Right lung (tissue), 5 donors: ENCODE data around the gene CHMP5. TPM values are rescaled to one million over a fixed set of nuclear protein-coding genes. Genes with fewer than 3 reads are reported as not detected.

Experiments
- DNase-seq, 2 donors: peaks; one replicate each; pipeline ENCODE4 v3.0.0-alpha.2; 2013
- polyA plus RNA-seq, 5 donors: library from polyadenylated mRNA; unstranded; fragments of 120-200 nt; gene quantifications; one replicate each; pipeline versions ENCODE4 v1.2.1 to v1.2.3, GENCODE V29; 2013; ENCODE audit warnings: inconsistent platforms in 1 of 5, low replicate concordance in 1 of 5; ENCODE audit not compliant: insufficient read length in 5 of 5, insufficient read depth in 1 of 5

CHMP5 gene
- polyA plus RNA-seq, 5 donors = 91.8 to 123 (median 116) TPM

DNA sequence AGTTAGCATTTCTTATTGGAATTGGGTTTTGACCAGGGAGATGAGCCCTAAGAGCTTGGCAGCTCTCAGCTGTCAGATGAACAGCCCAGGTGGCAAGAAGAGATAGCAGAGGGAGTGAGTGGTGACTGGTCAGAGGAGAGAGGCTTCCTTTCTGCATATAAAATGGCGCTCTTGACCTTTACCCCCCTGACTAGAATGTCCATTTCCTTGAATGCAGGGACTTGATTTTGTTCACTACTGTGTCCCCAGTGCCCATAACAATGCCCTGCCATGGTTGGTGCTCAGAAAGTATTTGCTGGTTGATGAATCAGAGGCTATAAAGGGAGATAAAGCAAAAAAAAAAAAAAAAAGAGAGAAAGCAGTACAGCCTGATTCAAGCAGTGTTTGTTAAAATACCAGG lies 7.2 kb downstream of the CHMP5 start:
- no peak for DNase-seq

DNA sequence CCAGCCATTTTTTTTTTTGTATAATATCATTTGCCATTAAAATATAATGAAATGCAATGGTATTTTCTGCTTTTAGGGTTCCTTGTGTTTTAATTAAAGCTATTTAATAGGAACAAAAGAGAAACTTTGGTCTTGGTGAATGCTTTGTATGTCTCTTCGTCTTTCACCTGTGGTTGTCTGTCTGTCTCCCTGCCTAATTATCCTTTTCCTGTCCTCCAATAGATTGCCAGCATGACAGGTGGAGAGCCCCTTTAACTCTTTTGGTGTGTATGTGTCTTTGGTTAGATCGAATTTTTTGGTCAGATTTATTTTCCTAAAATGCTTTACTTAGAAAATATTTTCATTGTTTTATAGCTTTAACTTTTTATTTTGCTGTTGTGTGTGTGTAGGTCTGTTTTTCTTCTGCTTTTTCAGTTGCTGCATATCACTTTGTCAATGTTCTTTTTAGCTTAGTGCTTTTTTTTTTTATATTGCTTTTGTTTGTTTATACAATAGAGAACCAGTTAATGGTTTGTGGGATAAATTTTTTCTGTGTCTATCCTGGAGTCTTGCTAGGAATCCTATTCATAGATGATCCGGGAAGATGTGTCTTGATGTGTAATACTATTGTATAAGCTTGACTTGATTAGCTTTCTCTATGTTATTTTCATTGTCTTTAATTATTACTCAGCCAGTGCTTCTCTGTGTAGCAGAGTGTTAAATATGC lies 8.6 kb downstream of the CHMP5 start:
- DNase-seq = no peak

DNA sequence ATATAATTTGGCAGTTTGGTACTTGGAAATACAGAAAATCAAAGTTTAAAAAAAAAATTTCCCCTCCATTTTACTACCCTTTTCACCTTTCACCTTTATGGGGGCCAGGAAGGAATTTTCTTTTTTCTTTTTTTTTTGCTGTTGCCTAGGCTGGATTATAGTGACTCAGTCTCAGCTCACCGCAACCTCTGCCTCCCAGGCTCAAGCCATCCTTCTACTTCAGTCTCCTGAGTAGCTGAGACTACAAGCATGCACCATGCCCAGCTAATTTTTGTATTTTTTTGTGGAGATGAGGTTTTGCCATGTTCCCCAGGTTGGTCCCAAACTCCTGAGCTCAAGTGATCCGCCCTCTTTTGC lies 9.1 kb downstream of the CHMP5 start:
- DNase-seq = no peak

DNA sequence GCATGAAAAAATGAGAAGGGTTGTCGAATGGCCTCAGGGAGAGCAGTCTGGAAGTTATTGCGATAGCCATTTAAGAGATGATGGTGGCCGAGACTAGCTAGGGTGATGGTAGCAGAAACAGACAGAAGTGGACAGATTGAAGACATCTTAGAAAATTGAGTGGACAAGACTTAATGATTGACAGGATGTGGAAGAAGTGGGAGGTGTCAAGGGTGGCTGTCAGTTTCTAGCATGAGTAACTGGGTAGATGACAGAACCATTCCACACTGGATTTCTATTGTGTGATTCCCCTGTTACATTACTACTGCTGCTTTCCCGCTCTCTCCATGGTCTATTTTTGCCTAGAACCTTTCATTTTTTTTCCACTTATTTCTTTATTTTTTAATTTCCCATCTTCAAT lies 12.6 kb downstream of the CHMP5 start:
- no peak for DNase-seq

DNA sequence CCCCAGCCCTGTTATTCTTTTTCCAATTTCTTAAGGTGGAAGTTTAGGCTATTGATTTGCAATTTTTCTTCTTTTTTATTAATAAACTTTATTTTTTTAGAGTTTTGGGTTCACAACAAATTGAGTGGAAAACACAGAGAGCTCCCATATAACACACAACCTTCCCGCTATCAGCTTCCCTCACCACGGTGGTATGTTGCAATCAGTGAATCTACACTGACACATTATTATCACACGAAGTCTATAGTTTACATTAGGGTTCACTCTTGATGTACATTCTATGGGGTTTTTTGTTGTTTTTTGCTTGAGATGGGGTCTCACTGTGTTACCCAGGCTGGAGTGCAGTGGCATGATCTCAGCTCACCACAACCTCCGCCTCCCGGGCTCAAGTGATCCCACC lies 20.7 kb downstream of the CHMP5 start:
- no peak for DNase-seq

DNA sequence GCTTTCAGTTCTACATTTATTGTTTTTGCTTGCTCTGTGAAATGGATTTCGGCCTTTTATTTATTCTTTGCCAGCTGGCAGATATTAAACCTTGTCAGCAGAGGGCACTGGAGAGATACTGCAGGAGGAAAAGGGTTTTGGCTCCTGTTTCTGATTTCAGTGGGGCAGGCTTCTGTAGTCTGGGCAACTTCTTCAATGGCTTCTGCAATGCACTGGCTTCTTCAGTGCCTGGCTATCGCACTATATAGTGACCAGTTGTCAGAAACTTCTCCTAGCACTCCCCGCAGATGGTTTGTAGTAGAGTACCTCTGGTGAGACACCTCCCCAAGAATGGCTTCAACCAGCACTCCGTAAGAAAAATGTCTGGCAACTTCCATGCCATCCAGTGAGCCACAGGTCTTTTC lies 22.2 kb downstream of the CHMP5 start:
- DNase-seq = peak in 1 of 2 donors; percentile 41

DNA sequence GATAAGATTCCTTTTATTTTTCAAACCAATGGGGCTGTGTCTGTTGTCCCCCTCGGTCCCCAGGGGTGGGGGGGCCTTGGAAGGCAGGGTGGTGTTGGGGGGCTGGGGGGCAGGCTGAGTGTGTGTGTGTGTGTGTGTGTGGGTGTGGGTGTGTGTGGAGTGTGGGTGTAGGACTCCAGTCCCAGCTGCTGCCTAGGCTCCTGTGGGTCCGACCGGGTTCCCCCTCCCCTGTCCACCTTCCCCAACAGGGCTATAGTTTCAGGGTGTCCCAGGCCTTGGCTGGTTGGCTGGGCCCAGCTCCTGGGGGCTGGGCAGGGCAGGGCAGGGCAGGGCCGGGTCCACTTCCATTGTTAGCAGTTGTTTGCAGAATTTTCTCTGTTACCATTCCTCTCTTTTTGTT lies 23.4 kb downstream of the CHMP5 start:
- no peak for DNase-seq

DNA sequence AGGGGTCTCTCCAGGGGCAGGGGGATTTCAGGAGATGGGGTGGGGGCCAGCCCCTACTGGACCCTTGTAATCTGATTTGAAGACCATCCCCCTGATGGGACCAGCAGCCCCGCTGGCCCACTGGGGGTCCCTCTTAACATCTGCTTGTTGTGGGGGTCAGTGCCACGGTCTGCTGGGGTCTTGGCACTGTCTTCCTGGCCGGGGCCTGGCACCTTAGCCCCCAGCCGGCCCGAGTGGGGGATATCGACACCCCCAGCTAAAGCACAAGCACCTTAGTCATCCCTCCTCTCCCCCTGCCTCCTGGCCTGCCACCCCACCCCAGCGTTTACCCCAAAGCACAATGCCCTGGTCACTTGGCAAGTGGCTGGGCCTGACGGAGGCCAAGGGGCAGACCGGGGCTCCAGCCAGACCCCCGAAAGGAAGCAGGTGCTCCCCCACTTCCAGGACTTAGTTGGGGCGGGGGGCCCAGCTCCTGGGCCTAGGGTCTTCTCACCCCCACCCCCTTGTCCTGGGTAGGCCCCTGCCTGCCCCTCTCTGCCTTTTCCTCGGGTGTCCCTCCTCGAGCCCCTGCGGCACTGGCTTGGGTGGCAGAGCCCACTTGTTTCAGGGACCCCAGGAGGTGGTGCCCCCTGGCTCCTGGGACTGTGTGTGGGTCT lies 24.1 kb downstream of the CHMP5 start:
- no peak for DNase-seq

DNA sequence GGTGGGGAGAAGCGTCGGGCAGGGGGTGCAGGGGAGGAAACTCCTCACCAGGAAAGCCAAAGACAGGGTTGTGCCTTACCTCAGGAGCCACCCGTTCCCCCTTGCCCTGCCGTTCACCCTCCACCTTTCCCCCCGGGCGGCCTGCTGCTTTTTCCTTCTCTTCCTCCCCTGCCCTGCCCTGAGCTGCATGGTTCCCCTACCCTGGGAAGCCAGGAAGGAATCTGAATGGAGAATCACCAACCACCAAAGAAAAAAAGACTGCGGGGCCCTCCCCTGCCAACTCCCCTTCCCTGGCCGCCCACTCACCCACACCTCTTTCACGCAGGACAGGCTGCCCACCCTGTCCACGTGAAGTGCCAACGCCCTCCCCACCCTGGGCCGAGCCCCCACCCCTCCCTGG lies 24.6 kb downstream of the CHMP5 start:
- peak in 1 of 2 donors; percentile 17 for DNase-seq

DNA sequence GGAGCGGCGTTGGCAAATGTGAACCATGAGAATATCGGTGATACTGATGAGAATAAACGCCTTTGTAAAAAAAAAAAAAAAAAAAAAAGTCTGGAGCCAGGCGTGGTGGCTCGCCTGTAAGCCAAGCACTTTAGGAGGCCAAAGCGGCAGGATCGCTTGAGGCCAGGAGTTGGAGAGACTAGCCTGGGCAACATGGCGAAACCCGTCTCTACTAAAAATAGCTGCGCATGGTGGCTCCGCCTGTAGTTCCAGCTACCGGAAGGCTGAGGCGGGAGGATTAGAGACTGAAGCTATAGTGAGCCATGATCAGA lies 25.0 kb downstream of the CHMP5 start:
- DNase-seq = no peak

DNA sequence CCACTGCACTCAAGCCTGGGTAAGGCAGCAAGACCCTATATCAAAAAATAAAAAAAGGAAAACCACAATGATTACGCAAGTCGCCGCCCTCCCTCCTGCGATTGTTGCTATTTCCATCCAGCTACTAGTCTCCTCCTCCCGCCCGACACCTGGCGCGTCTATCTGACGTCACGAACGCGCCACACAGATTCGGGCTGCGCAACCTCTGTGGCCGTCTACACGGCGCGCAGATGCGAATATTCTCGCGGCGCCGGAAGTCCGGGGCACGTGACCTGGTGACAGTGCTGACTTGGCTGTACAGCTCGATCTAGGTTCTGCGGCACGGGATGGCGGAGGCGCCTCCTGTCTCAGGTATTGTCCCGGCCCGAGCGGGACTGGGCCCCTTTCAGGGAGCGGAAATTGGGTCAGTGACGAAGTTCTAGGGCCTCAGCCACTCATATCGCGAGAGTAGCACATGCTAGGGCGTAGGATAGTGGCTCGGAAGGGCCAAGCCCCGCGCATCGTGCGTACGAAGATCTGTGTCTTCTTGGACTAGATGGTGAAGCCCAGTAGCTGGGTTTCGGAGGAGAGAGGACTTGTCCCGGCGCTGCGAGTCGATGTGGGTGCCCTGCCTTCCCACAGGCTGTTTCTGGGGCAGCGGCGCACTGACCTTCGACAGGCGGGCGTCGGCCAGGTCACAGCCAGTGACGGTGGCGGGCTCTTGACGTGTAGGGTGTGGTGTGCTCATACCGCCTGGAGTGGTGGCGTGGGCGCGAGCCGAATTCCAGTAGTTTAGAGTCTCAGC lies 25.6 kb downstream of the CHMP5 start, which contains the start of gene NFX1:
Gene NFX1 (plus strand): TSS at position 270 of the 784 bp plus-strand sequence. CDS start 57 bp downstream, at position 327.
- DNase-seq = peak; percentile 99

DNA sequence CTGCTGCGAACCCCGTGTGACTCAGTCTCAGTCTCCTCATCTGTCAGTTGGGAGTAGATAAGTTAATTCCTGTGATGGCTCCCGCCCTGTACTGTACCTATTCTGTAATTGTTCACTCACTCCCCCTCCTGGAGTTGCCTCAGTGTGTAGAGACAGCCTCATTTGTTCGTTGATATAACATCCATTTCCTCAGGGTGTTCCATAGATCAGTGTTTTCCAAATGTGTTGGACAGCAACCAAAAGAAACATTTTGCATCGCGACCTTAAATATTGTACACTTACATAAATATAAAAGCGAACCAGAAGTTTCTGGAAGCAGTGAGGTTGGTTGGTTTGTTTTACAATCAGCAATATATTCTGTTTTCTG lies 26.2 kb downstream of the CHMP5 start:
- no peak for DNase-seq

DNA sequence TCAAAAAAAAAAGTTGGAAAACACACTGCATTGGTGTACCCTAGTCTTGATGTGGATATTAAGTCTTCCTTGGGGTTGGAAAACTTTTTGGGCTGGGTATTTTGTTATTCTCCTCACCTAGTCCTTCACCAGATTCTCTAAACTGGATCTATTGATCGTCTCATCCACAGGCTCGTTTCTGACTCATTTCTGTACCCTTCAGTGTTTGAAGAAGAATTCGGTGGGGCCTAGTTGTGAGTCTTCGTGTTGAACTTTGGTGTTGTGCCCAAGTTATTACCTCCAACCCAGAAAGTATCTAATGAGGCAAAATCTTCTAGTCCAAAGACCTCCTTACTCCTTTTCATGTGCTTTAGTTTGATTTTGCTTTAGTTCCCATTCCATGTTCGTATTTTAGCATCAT lies 27.1 kb downstream of the CHMP5 start:
- no peak for DNase-seq

DNA sequence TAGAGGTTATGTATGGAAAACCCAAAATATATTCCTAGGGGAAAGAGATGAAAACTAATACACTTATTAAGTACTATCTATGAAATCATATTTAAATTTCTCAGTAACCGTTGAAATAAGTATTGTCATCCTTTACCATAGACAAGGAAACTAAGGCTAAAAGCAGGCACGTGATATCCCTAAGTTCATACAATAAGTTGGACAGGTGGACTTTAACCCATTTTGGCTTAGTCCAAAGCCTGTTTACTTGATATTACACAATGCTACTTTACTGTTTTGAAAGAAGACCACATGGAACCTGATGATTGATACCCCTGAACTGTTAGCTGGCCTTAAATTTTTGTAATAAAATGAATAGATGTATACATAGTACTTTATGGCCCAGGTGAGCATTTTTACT lies 28.9 kb downstream of the CHMP5 start:
- DNase-seq = no peak

DNA sequence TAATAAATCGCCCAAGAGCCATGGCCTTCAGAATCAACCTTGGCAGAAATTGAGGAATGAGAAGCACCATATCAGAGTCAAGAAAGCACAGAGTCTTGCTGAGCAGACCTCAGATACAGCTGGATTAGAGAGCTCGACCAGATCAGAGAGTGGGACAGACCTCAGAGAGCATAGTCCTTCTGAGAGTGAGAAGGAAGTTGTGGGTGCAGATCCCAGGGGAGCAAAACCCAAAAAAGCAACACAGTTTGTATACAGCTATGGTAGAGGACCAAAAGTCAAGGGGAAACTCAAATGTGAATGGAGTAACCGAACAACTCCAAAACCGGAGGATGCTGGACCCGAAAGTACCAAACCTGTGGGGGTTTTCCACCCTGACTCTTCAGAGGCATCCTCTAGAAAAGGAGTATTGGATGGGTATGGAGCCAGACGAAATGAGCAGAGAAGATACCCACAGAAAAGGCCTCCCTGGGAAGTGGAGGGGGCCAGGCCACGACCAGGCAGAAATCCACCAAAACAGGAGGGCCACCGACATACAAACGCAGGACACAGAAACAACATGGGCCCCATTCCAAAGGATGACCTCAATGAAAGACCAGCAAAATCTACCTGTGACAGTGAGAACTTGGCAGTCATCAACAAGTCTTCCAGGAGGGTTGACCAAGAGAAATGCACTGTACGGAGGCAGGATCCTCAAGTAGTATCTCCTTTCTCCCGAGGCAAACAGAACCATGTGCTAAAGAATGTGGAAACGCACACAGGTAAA lies 30.0 kb downstream of the CHMP5 start:
- DNase-seq = no peak

DNA sequence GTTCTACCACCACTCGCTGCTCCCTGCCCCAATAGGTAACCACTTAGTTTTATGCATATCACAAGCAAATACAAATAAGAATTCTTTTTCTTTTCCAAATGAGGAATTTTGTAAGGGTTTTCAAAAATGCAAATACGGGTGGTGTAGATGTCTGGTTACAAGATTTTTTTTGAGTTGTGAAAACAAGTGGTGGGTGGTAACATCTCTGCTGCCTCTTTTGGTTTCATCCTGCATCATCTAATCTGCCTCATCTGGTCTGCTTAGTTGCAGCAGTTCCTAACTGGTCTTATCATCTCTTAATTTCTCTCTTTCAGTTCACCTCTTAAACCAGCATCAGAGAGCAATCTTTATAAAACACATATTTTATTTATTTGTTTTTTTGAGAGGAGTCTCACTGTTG lies 30.7 kb downstream of the CHMP5 start:
- DNase-seq = no peak

DNA sequence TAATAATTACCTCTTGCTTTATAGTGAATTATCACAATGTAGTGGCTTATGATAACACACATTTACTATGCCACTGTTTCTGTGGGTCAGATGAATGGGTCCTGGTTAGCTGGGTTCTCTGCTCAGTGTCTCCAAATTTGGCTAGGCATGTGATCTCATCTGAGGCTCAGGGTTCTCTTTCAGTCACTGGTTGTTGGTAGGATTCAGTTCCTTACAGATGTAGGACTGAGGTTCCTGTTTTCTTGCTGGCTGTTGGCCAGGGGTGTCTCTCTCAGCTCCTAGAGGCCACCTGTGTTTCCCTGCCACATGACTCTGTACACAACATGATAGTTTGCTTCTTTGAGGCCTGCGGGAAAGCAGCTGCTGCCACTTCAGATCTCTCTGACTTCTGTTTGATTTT lies 32.6 kb downstream of the CHMP5 start:
- DNase-seq = no peak

DNA sequence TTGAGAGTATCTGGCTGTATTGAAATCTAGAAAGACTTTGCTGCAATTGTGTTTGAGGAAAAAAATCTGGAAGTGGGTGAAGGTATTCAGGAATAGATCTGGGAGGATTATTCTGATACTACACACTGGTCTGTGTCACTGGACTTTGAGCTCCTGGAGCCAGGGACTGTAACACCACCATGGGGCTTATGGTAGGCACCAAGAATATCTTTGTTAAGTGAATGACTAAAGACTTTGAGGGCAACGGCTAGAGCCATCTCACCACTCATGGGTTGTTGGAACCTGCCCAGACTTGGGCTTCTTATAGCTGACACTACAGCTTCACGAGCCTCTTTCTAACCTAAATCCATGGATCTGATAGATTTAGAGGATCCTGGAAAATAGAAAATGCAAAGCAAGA lies 35.7 kb downstream of the CHMP5 start:
- no peak for DNase-seq

DNA sequence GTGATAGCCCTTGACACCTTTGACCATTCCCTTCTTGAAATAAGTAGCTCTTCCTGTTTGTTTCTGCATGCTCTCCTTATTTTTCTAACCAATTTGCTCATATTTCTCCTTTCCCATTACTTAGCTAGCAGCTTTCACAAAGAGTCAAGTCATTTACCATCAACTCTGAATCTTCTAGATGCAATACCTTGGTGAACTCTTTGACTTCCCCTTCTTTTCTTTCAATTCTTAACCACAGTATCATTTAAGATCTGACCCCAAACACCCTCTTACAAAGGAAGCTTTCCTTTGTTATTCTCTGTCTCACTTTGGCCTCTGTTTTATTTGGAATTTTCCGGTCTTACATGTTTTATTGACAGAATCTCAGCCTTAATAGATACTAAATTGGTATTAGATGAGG lies 39.5 kb downstream of the CHMP5 start:
- DNase-seq = no peak

DNA sequence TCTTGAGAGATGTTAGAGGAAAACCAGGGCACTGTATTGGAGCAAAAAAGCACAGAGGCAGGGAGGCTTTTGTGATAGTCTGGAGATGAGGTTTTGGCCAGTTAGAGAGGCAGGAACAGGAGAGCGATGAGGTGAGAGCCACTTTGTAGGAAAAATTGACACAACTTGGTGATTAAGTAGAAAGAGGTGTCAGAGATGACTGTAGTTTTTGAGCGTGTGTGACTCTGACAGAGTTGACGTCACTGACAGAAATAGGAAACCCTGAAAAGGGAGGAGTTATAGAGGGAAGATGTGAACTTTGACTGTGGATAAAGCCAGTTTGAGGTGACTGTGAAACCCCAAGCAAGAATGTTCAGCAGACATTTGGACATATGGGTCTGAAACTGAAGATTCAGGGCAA lies 41.2 kb downstream of the CHMP5 start:
- DNase-seq = no peak

DNA sequence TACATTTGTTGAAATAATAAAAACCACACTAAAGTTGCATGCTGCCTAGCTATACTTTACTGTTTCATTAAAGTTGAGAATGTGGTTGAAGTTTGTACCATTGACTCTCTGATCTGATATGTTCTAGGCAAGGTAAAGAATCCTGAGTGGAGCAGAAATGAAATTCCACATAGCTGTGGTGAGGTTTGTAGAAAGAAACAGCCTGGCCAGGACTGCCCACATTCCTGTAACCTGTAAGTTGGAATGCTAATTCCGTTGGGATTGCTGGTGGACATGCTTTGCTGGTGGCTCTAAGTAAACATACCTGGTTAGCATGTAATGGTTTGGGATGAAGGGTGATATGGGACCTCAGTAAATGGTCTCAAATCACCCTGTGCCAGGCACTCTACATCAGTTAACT lies 42.2 kb downstream of the CHMP5 start:
- no peak for DNase-seq

DNA sequence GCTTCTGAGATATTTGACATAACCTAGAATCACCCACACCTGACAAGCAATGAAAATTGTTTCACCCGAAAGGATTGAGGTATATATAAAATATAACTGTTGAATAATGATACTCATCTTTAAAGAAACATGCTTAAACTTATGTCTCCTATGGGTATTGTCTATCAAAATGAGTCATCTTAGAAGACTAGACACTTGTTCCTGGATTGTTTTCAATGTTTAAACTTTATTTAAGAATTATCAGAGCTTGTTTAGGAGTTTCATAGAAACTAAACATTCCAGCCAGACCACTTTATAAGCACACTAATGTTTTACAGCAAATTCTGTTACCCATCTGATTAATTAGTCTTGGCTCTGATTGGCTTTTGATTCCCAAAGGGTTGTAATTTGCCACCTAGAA lies 45.1 kb downstream of the CHMP5 start:
- no peak for DNase-seq

DNA sequence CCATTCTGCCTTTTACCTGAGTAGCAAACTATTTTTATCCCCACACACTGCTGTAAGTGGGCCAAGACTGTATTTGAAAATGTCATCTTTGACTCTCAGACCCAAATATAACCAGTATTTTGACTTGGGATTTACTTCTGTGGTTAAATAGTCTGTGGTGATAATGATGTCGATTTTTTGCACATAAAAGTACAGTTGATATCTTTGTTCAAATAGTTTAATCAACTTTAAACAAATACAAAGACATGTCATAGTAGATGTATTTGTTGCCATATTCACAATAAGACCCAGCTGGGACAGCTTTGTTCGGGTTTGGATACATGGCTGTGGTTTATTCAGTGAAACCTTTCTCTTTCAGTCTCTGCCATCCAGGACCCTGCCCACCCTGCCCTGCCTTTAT lies 45.9 kb downstream of the CHMP5 start:
- no peak for DNase-seq
